ENCODE results near the gene COPS3.

- no peak for TF ChIP-seq CTCF (IDR thresholded peaks at IDR 0.05)
- no peak for TF ChIP-seq POLR2A (IDR thresholded peaks at IDR 0.05)
Observed at GRCh38 chr17:17253406-17253805, 27.6 kb downstream of the COPS3 start.
